ENCODE data around the gene TNFRSF12A. TPM values are rescaled to one million over a fixed set of nuclear protein-coding genes. Genes with fewer than 3 reads are reported as not detected.

Gene TNFRSF12A
- total RNA-seq, 1 experiment from 2014 or later: 147 TPM

DNA sequence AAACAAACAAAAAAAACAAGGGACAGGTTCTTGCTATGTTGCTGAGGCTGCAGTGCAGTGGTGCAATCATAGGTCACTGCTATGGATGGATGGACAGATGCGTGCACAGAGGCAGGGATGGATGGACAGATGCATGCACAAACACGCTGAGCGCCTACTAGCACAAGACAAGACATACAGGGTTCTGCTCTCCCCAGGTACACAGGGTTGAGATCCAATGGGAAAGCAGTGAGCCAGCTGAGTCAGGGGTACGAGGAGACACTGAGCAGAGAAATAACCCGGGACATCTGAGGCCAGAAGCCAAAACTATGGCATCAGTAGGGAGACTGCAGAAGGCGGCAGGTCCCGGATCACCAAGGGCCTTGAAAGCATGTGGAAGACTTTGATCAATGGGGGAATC is 51.5 kb downstream of the TNFRSF12A start:
- no peaks in the 10 kb centered on the region for H3K9me3 ChIP-seq (ENCODE audit: control insufficient read depth, low read depth, low read length)
- no peak overlapping the region for H3T11ph ChIP-seq (ENCODE audit: low read length)
- H2BK12ac ChIP-seq (ENCODE audit: insufficient read length, low read depth, low read length): no peak overlapping the region
- no peaks in the 10 kb centered on the region for H4K20me1 ChIP-seq (ENCODE audit: control insufficient read depth, insufficient read depth, insufficient read length)
- H2BK120ac ChIP-seq (ENCODE audit: low read depth, low read length, poor library complexity, severe bottlenecking): no peak overlapping the region
- H2AK5ac ChIP-seq (ENCODE audit: insufficient read length, low read length): no peak overlapping the region
- no peak overlapping the region for H4K91ac ChIP-seq (ENCODE audit: insufficient read length, low read depth, low read length)
- no peaks in the 10 kb centered on the region; the same call in 1 of the 2 replicates for H3K4me1 ChIP-seq (ENCODE audit: insufficient read depth, low read length)
- no peaks in the 10 kb centered on the region for H3K27me3 ChIP-seq (ENCODE audit: insufficient read depth, low read length)
- no peak overlapping the region for H3K14ac ChIP-seq (ENCODE audit: insufficient read depth, low read length)
- WGBS (ENCODE audit: extremely low coverage, insufficient read length, low lambda C conversion rate): no CpG with 5 or more reads among the region's 7 CpGs
- peaks cover 22 to 29% of the 10 kb centered on the region in 2 experiments for H3K4me1 Mint-ChIP-seq
- no peak overlapping the region for H4K5ac ChIP-seq (ENCODE audit: insufficient read length, low read depth, low read length)
- H3K79me2 ChIP-seq (ENCODE audit: insufficient read depth, low read length): no peaks in the 10 kb centered on the region
- H3K23me2 ChIP-seq (ENCODE audit: insufficient read length, low read depth, low read length, poor library complexity, severe bottlenecking): no peaks in the 10 kb centered on the region
- H3K27ac Mint-ChIP-seq: peak overlapping the region in 1 of 3 experiments; percentile 17; a peak in 4 of 7 replicates
- H3K27me3 Mint-ChIP-seq (ENCODE audit: low read depth): peaks cover 17% of the 10 kb centered on the region
- no peak overlapping the region for H2AFZ ChIP-seq (ENCODE audit: low read length)
- no peak overlapping the region for H3K9ac ChIP-seq (ENCODE audit: extremely low read depth, insufficient read length, low read length)
- H3K27ac ChIP-seq (ENCODE audit: insufficient read length, low read depth, low read length): no peak overlapping the region
- H3K36me3 Mint-ChIP-seq (ENCODE audit: insufficient read depth in 1 of 3, low read depth in 3 of 3): no peaks in the 10 kb centered on the region; a peak in 1 of 7 replicates
- no peaks in the 10 kb centered on the region for H3K79me1 ChIP-seq (ENCODE audit: insufficient read depth, low read depth, low read length, poor library complexity, severe bottlenecking)
- H3K18ac ChIP-seq (ENCODE audit: insufficient read length, low read depth, low read length): no peak overlapping the region
- no peak overlapping the region for H2BK20ac ChIP-seq (ENCODE audit: low read depth, low read length, poor library complexity, severe bottlenecking)
- no peak overlapping the region for H3K4me2 ChIP-seq (ENCODE audit: insufficient read depth, insufficient read length, low read length)
- no peak for DNase-seq
- no peak overlapping the region for H3K23ac ChIP-seq (ENCODE audit: insufficient read length, low read depth, low read length)
- H3K4me3 Mint-ChIP-seq: peak overlapping the region in 1 of 2 experiments; percentile 19; a peak in 1 of 5 replicates
- H4K8ac ChIP-seq (replicated peaks; ENCODE audit: insufficient read length, low read depth, low read length): no peak overlapping the region
- TF ChIP-seq, protein P1, sequence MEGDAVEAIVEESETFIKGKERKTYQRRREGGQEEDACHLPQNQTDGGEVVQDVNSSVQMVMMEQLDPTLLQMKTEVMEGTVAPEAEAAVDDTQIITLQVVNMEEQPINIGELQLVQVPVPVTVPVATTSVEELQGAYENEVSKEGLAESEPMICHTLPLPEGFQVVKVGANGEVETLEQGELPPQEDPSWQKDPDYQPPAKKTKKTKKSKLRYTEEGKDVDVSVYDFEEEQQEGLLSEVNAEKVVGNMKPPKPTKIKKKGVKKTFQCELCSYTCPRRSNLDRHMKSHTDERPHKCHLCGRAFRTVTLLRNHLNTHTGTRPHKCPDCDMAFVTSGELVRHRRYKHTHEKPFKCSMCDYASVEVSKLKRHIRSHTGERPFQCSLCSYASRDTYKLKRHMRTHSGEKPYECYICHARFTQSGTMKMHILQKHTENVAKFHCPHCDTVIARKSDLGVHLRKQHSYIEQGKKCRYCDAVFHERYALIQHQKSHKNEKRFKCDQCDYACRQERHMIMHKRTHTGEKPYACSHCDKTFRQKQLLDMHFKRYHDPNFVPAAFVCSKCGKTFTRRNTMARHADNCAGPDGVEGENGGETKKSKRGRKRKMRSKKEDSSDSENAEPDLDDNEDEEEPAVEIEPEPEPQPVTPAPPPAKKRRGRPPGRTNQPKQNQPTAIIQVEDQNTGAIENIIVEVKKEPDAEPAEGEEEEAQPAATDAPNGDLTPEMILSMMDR (conservative IDR thresholded peaks at IDR 0.05): no peak
- H2BK15ac ChIP-seq (ENCODE audit: low read depth, low read length): no peak overlapping the region
- H2BK5ac ChIP-seq (ENCODE audit: insufficient read length, low read length): no peak overlapping the region
- no peak overlapping the region for H3K4ac ChIP-seq (ENCODE audit: low read depth, low read length)
- H3K9me3 Mint-ChIP-seq: no peaks in the 10 kb centered on the region
- H3K56ac ChIP-seq (ENCODE audit: insufficient read length, low read depth, low read length): no peak overlapping the region

Other genes with a start within 250 kb of the TNFRSF12A start
- 319 and 331 TPM in 2 replicates for gene ELOB, start 243.1 kb upstream of the TNFRSF12A start, total RNA-seq (2021)
- not detected in 2 replicates for gene PRSS33, start 232.8 kb upstream of the TNFRSF12A start, total RNA-seq (2021)
- gene PRSS41, start 221.9 kb upstream of the TNFRSF12A start, total RNA-seq (2021): not detected in 2 replicates
- gene PRSS21, start 203.1 kb upstream of the TNFRSF12A start, total RNA-seq (2021): not detected in 2 replicates
- gene ZG16B, start 190.1 kb upstream of the TNFRSF12A start, total RNA-seq (2021): not detected in 2 replicates
- gene PRSS22, start 162.2 kb upstream of the TNFRSF12A start, total RNA-seq (2021): 1.9 and 2.4 TPM in 2 replicates
- 16.5 and 20.9 TPM in 2 replicates for gene FLYWCH2, start 137.2 kb upstream of the TNFRSF12A start, total RNA-seq (2021)
- 12.5 and 13.0 TPM in 2 replicates for gene FLYWCH1, start 108.4 kb upstream of the TNFRSF12A start, total RNA-seq (2021)
- 12.8 and 14.6 TPM in 2 replicates for gene KREMEN2, start 56.1 kb upstream of the TNFRSF12A start, total RNA-seq (2021)
- 32.1 and 33.3 TPM in 2 replicates for gene PAQR4, start 51.0 kb upstream of the TNFRSF12A start, total RNA-seq (2021)
- gene PKMYT1, start 39.9 kb upstream of the TNFRSF12A start, total RNA-seq (2021): 114 and 120 TPM in 2 replicates
- gene CLDN9, start 7.4 kb upstream of the TNFRSF12A start, total RNA-seq (2021): 1.3 and 1.5 TPM in 2 replicates
- gene CLDN6, start 2.2 kb upstream of the TNFRSF12A start, total RNA-seq (2021): 743 and 757 TPM in 2 replicates
- gene HCFC1R1, start 3.6 kb downstream of the TNFRSF12A start, total RNA-seq (2021): 61.1 and 61.3 TPM in 2 replicates
- gene THOC6, start 3.7 kb downstream of the TNFRSF12A start, total RNA-seq (2021): 65.7 and 68.2 TPM in 2 replicates
- gene BICDL2, start 16.6 kb downstream of the TNFRSF12A start, total RNA-seq (2021): 13.5 TPM in 2 replicates
- 13.5 and 14.2 TPM in 2 replicates for gene MMP25, start 26.2 kb downstream of the TNFRSF12A start, total RNA-seq (2021)
- 2.0 and 2.6 TPM in 2 replicates for gene IL32, start 45.3 kb downstream of the TNFRSF12A start, total RNA-seq (2021)
- 207 and 212 TPM in 2 replicates for gene ZSCAN10, start 78.9 kb downstream of the TNFRSF12A start, total RNA-seq (2021)
- 16.8 and 18.8 TPM in 2 replicates for gene ZNF205, start 92.2 kb downstream of the TNFRSF12A start, total RNA-seq (2021)
- gene ZNF213, start 114.7 kb downstream of the TNFRSF12A start, total RNA-seq (2021): 6.2 and 6.4 TPM in 2 replicates
- gene OR1F1, start 167.8 kb downstream of the TNFRSF12A start, total RNA-seq (2021): not detected in 2 replicates
- 14.8 and 14.9 TPM in 2 replicates for gene ZNF200, start 214.8 kb downstream of the TNFRSF12A start, total RNA-seq (2021)
- not detected in 2 replicates for gene MEFV, start 236.3 kb downstream of the TNFRSF12A start, total RNA-seq (2021)

All from H9 (cell line).